Stomach (tissue), 9 donors: ENCODE results near the gene HEXIM1. TPM values are rescaled to one million over a fixed set of nuclear protein-coding genes. Genes with fewer than 3 reads are reported as not detected.

Experiments used
- DNase-seq, 2 donors: peaks; one replicate each; pipeline versions ENCODE4 v3.0.0 to v3.0.0-alpha.2; 2013 to 2019
- H3K27ac ChIP-seq, 5 donors: fragments of 200-600 bp in 4 of 5; sonication (generic) in 4 of 5; one replicate each; pipeline ENCODE4 v1.5.1; 2013 to 2019; ENCODE audit warnings: mild to moderate bottlenecking in 1 of 5, moderate library complexity in 1 of 5
- H3K27me3 ChIP-seq, 3 donors: fragments of 200-600 bp; sonication (generic); one replicate each; pipeline ENCODE4 v1.5.1; 2017 to 2019; ENCODE audit warnings: mixed run types in 1 of 3
- H3K36me3 ChIP-seq, 4 donors: fragments of 200-600 bp; sonication (generic); 1 replicate in 3 of 4; 2 replicates in 1 of 4; pipeline ENCODE4 v1.5.1; 2016 to 2019
- H3K4me1 ChIP-seq, 4 donors: fragments of 200-600 bp; sonication (generic); one replicate each; pipeline ENCODE4 v1.5.1; 2016 to 2019
- H3K4me3 ChIP-seq, 4 donors: fragments of 200-600 bp; sonication (generic) in 3 of 4; one replicate each; pipeline ENCODE4 v1.5.1; 2016 to 2019; ENCODE audit warnings: mild to moderate bottlenecking in 1 of 4
- H3K9me3 ChIP-seq, 4 donors: fragments of 200-600 bp; sonication (generic); one replicate each; pipeline ENCODE4 v1.5.1; 2016 to 2019
- CTCF ChIP-seq, 7 experiments: fragments of 450-650 bp in 4 of 7; fragments of 200-600 bp in 3 of 7; sonication (generic) in 3 of 7; IDR thresholded peaks; one replicate each; pipeline ENCODE4 v1.5.1; 2016 to 2019; ENCODE audit warnings: antibody characterized with exemption in 7 of 7, control low read depth in 2 of 7, mild to moderate bottlenecking in 1 of 7
- EP300 ChIP-seq: sonication (generic); formaldehyde crosslinking; IDR thresholded peaks from one replicate; pipeline ENCODE4 v1.6.1; 2017; ENCODE audit warnings: antibody characterized with exemption
- POLR2A ChIP-seq, 4 donors: fragments of 450-650 bp; IDR thresholded peaks; one replicate each; pipeline ENCODE4 v1.6.1; 2016; ENCODE audit warnings: antibody characterized with exemption in 4 of 4, control low read depth in 2 of 4, mild to moderate bottlenecking in 1 of 4, moderate library complexity in 1 of 4
- POLR2AphosphoS5 ChIP-seq, 3 donors: sonication (generic); formaldehyde crosslinking; IDR thresholded peaks; one replicate each; pipeline ENCODE4 v1.6.1; 2016; ENCODE audit warnings: antibody characterized with exemption in 3 of 3
- WGBS, 5 donors: extraction: QIAGEN DNeasy Blood & Tissue Kit in 3 of 5; methylation state at CpG; one replicate each; pipeline versions ENCODE4 v1.1.5 to v1.1.7; 2013 to 2018; 5-methylcytosine and 5-hydroxymethylcytosine counted together
- intact Hi-C: fragments of 100-400 bp; cut with DNase I; formaldehyde crosslinking; loops from one replicate; pipeline ENCODE4 v1.15.1; 2023; ENCODE audit warnings: low total_unique reads
- polyA plus RNA-seq, 3 donors: library from polyadenylated mRNA; stranded (reverse); fragments of 200-250 nt; gene quantifications; one replicate each; pipeline ENCODE4 v1.2.3, GENCODE V29; 2013
- total RNA-seq, 5 donors: library from RNA; depleted of rRNA; stranded (reverse); fragments of >200 nt; gene quantifications; one replicate each; pipeline versions ENCODE4 v1.1.0 to v1.2.3, GENCODE V29; 2014 to 2016
- donor health status: healthy with polysubstance abuse.
- donor health status: Bipolar disorder and iron deficiency.
- donor health status: healthy.

The HEXIM1 gene
- total and polyA plus RNA-seq, 8 donors: 6.4 to 23.8 (median 15.7) TPM

GRCh38 chr17:45110676-45111611 is 37.3 kb upstream of the HEXIM1 start:
- Histone ChIP-seq H3K36me3 (peaks cover 33 to 88% (median 71%) of the 10 kb centered on the region in 4 donors), H3K4me1 (peaks cover 6 to 49% (median 24%) of the 10 kb centered on the region in 4 donors), H3K27ac (peak overlapping the region in 3 of 5 donors; percentile 49 to 77 (median 66)), H3K27me3 (no peaks in the 10 kb centered on the region), H3K4me3 (no peak overlapping the region), H3K9me3 (no peaks in the 10 kb centered on the region)
- TF ChIP-seq POLR2A (IDR thresholded peaks at IDR 0.05) (no peak), CTCF (IDR thresholded peaks at IDR 0.05) (no peak)
- intact Hi-C loops: no loop called here
- DNase-seq: no peak
- 61 to 79% (median 77%) methylated on average over 14 to 16 of the region's 16 CpGs for WGBS, 5 donors

- H3K27me3 ChIP-seq: no peaks in the 10 kb centered on the region
- H3K4me1 ChIP-seq: peaks cover 6 to 48% (median 24%) of the 10 kb centered on the region in 4 donors
- no peak overlapping the region for H3K4me3 ChIP-seq
- TF ChIP-seq POLR2A (IDR thresholded peaks at IDR 0.05): no peak
- TF ChIP-seq EP300: no peak
- TF ChIP-seq CTCF (IDR thresholded peaks at IDR 0.05): no peak
- no peak for TF ChIP-seq POLR2AphosphoS5 (IDR thresholded peaks at IDR 0.05)
- peaks cover 26 to 88% (median 64%) of the 10 kb centered on the region in 4 donors for H3K36me3 ChIP-seq
- DNase-seq: no peak
- intact Hi-C loops: no loop called here
- WGBS, 5 donors: 91 to 95% (median 95%) methylated on average over 11 of the region's 11 CpGs
- H3K27ac ChIP-seq: peak overlapping the region in 3 of 5 donors; percentile 22 to 77 (median 66)
- H3K9me3 ChIP-seq: no peaks in the 10 kb centered on the region
These were observed 36.4 kb upstream of the HEXIM1 start for GRCh38 chr17:45111850-45112249.

GRCh38 chr17:45112559-45113423 is 35.5 kb upstream of the HEXIM1 start:
- 91 to 96% (median 92%) methylated on average over 20 to 23 of the region's 23 CpGs for WGBS, 5 donors
- Histone ChIP-seq H3K36me3 (peaks cover 19 to 88% (median 60%) of the 10 kb centered on the region in 4 donors), H3K9me3 (no peaks in the 10 kb centered on the region), H3K27me3 (no peaks in the 10 kb centered on the region), H3K27ac (peak overlapping the region in 2 of 5 donors; percentile 66 to 77), H3K4me1 (peaks cover 6 to 40% (median 23%) of the 10 kb centered on the region in 4 donors), H3K4me3 (no peak overlapping the region)
- TF ChIP-seq POLR2A (IDR thresholded peaks at IDR 0.05): no peak
- TF ChIP-seq CTCF (IDR thresholded peaks at IDR 0.05): no peak
- TF ChIP-seq EP300: no peak
- TF ChIP-seq POLR2AphosphoS5 (IDR thresholded peaks at IDR 0.05): no peak
- DNase-seq: no peak
- intact Hi-C loops: no loop called here

- 78 to 87% (median 81%) methylated on average over 8 to 9 of the region's 9 CpGs for WGBS, 5 donors
- H3K4me3 ChIP-seq: no peak overlapping the region
- DNase-seq: no peak
- H3K36me3 ChIP-seq: peaks cover 19 to 88% (median 60%) of the 10 kb centered on the region in 4 donors
- TF ChIP-seq POLR2A (IDR thresholded peaks at IDR 0.05) (no peak), CTCF (IDR thresholded peaks at IDR 0.05) (no peak), EP300 (no peak), POLR2AphosphoS5 (IDR thresholded peaks at IDR 0.05) (no peak)
- no peaks in the 10 kb centered on the region for H3K27me3 ChIP-seq
- no peak overlapping the region for H3K27ac ChIP-seq
- H3K9me3 ChIP-seq: no peaks in the 10 kb centered on the region
- peaks cover 6 to 40% (median 21%) of the 10 kb centered on the region in 4 donors for H3K4me1 ChIP-seq
- intact Hi-C loops: no loop called here
These were observed 34.9 kb upstream of the HEXIM1 start for GRCh38 chr17:45113424-45113754.
